ENCODE results near the gene SSC4D. TPM values are rescaled to one million over a fixed set of nuclear protein-coding genes. Genes with fewer than 3 reads are reported as not detected.
"Not testable (repeated sequence)": the region's sequence is repeated elsewhere in the genome, so short reads cannot be mapped to it uniquely, and the experiment has no call there.

The SSC4D gene
- total RNA-seq = 1 to 10 TPM in 1 of 9 donors, under 1 TPM in 8; 0.23 to 1.2 (median 0.67) TPM
- 1 to 10 TPM; 1.1 to 1.6 TPM for polyA plus RNA-seq
- long read RNA-seq, donor 1, partial matches to known transcripts = 0 of 3 reads
- long read RNA-seq, donor 1, other reads (novel, unspliced or antisense) = 3 of 3 reads
- long read RNA-seq, donor 2, partial matches to known transcripts = 0 of 1 reads
- long read RNA-seq, donor 2, other reads (novel, unspliced or antisense) = 1 of 1 reads
- long read RNA-seq, donor 3, partial matches to known transcripts = 3 of 4 reads
- long read RNA-seq, donor 3, other reads (novel, unspliced or antisense) = 1 of 4 reads

GRCh38 chr7:76409537-76409936 lies at the start of gene SSC4D:
SSC4D (minus strand) TSS chr7:76409697; CDS start chr7:76404439, 5,258 bp downstream.
- no peak within 1 kb of the TSS for H3K27ac ChIP-seq
- H3K27me3 ChIP-seq = peaks cover 0 to 6% (median 0%) of the 10 kb centered on the region in 9 donors
- H3K9me3 ChIP-seq = no peaks in the 10 kb centered on the region
- DNase-seq = no peak
- H3K4me1 ChIP-seq = no peaks in the 10 kb centered on the region
- WGBS, 4 donors = 40 to 77% (median 60%) methylated on average over 6 of the region's 6 CpGs
- H3K36me3 ChIP-seq = no peaks in the 10 kb centered on the region
- no peak within 1 kb of the TSS for H3K4me3 ChIP-seq
- TF ChIP-seq POLR2A (IDR thresholded peaks at IDR 0.05) (no peak), CTCF (IDR thresholded peaks at IDR 0.05) (no peak)
- intact Hi-C loops (cut with DNase I) = no loop called here
- ATAC-seq = no peak

GRCh38 chr7:76458504-76458903 lies 49.0 kb upstream of the SSC4D start:
- H3K36me3 ChIP-seq; H3K27me3 ChIP-seq; H3K4me3 ChIP-seq; H3K4me1 ChIP-seq; intact Hi-C loops (cut with DNase I); H3K27ac ChIP-seq; H3K9me3 ChIP-seq; DNase-seq; ATAC-seq: not testable (repeated sequence)
- 28 to 49% (median 45%) methylated on average over 1 to 2 of the region's 4 CpGs for WGBS, 4 donors

- WGBS, 4 donors = 70% methylated on average over 2 of the region's 4 CpGs; no CpG with 5 or more reads in 3 of the 4 donors
- ATAC-seq; intact Hi-C loops (cut with DNase I); H3K9me3 ChIP-seq; H3K36me3 ChIP-seq; H3K27me3 ChIP-seq; H3K4me1 ChIP-seq; H3K4me3 ChIP-seq; H3K27ac ChIP-seq; DNase-seq: not testable (repeated sequence)
Measured at GRCh38 chr7:76457017-76457416, 47.5 kb upstream of the SSC4D start.

DNA sequence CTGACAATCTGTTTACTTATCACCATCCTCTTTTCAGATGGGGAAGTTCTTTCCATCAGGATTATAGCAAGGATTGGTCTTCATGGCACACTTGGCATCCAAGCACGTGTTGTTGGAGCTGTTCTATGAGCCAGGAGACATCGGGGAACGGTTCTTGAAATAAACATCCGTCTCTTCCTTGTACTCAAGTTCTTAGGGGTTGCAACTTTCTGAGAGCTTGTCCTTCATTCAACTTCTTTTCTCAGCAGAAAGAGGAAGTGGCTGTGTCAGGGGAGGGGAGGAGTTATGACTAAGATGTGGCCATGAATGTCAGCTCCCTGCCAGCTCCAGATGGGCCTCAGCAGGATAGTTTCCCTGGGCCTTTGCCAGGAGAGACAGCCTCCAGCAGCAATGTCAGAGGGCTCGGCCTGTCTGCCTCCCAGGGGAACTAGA lies 36.1 kb upstream of the SSC4D start:
- intact Hi-C loops (cut with DNase I); H3K36me3 ChIP-seq; H3K27me3 ChIP-seq; H3K4me3 ChIP-seq; H3K9me3 ChIP-seq: not testable (repeated sequence)
- ATAC-seq = peak; percentile 91 to 95 (median 95)
- peak in 1 of 5 donors; percentile 77 for DNase-seq
- peaks cover 0 to 10% (median 3%) of the 10 kb centered on the region in 12 donors for H3K4me1 ChIP-seq
- WGBS, 4 donors = 3 to 18% (median 10%) methylated on average over 4 of the region's 5 CpGs
- H3K27ac ChIP-seq = peak overlapping the region in 9 of 12 donors; percentile 40 to 79 (median 56)

DNA sequence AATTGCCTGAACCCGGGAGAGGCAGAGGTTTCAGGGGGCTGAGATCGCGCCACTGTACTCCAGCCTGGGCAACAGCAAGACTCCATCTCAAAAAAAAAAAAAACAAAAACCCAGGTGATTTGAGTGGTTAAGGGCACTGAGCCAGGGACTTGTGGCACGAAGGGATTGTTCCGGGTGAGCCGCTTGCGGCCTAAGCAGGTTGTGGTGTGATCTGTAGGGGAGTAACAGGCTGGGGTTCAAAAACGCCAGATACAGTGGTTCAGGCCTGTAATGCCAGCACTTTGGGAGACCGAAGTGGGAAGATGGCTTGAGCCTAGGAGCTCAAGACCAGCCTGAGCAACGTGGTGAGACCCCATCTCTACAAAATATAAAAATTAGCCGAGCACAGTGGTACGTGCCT lies 34.3 kb upstream of the SSC4D start:
- H3K9me3 ChIP-seq; H3K27me3 ChIP-seq; ATAC-seq; DNase-seq; intact Hi-C loops (cut with DNase I); H3K27ac ChIP-seq; H3K4me3 ChIP-seq; H3K36me3 ChIP-seq: not testable (repeated sequence)
- H3K4me1 ChIP-seq = peaks cover 0 to 10% (median 3%) of the 10 kb centered on the region in 12 donors
- 88 to 91% (median 89%) methylated on average over 3 to 11 of the region's 12 CpGs for WGBS, 4 donors

DNA sequence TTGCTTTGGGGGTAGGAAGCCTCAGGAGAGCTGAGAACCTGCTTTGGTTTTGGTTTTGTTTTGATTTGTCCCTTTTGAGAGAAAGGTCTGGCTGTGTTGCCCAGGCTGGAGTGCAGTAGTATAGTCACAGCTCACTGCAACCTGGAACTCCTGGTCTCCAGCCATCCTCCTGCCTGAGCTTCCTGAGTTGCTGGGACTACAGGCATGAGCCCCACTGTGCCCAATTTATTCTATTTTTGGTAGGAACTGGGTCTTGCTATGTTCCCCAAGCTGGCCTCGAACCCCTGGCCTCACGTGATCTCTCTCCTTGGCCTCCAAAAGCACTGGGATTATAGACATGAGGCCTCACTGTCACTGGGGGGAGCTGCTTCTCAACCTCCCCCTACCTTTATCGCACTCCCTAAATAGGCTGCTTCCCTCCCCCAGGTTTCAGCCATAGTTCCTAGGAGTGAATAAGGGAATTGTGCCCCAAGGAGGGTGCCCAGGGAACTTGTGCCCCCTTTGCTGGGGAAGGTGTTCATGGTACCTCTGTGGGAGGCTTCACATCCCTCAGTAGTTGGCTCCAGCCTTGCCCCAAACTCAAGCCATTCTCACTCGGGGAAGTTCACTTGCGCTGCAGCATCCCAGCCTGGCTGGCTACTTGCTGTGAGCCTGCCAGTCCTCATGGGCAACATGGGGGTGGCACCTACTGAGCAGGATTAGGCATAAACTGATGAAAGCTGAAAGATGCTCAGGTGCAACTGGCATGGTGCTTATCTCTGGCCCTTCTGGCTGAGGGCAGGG lies 33.4 kb upstream of the SSC4D start:
- ATAC-seq; intact Hi-C loops (cut with DNase I): not testable (repeated sequence)
- peaks cover 0 to 10% (median 3%) of the 10 kb centered on the region in 12 donors for H3K4me1 ChIP-seq

DNA sequence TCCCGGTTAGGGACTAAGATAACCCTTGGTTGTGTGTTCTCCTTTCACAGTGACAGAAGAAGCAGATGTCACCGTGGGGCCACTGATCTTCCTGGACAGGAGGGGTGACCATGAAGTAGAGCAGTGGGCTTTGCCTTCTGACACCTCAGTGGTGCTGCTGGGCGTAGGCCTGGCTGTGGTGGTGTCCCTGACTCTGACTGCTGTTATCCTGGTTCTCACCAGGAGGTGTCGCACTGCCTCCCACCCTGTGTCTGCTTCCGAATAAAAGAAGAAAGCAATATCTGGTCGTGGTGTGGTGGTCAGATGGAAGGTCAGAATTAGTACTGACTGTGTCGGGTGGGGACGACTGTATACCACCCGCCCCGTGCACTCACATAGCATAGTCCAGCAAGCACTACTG lies 32.3 kb upstream of the SSC4D start:
- H3K9me3 ChIP-seq; intact Hi-C loops (cut with DNase I); H3K27ac ChIP-seq; DNase-seq; H3K36me3 ChIP-seq; H3K4me3 ChIP-seq; H3K27me3 ChIP-seq: not testable (repeated sequence)
- H3K4me1 ChIP-seq = peaks cover 0 to 10% (median 3%) of the 10 kb centered on the region in 12 donors
- WGBS, 4 donors = 60 to 83% (median 68%) methylated on average over 1 to 2 of the region's 10 CpGs
- ATAC-seq = peak in 3 of 4 donors; percentile 40 to 50 (median 48)

More for the DNA sequence above, 33.4 kb upstream of the SSC4D start:
- WGBS, 4 donors = 96 to 100% (median 98%) methylated on average over 2 to 5 of the region's 5 CpGs
- H3K27me3 ChIP-seq, H3K27ac ChIP-seq, H3K4me3 ChIP-seq, H3K9me3 ChIP-seq, DNase-seq, H3K36me3 ChIP-seq: not testable (repeated sequence)

- H3K27me3 ChIP-seq; H3K27ac ChIP-seq; H3K4me3 ChIP-seq; H3K9me3 ChIP-seq; DNase-seq; H3K4me1 ChIP-seq; ATAC-seq; H3K36me3 ChIP-seq; intact Hi-C loops (cut with DNase I): not testable (repeated sequence)
- WGBS, 4 donors = 78 to 100% (median 90%) methylated on average over 3 to 4 of the region's 4 CpGs
Measured at GRCh38 chr7:76440404-76440803, 30.9 kb upstream of the SSC4D start.

- H3K27me3 ChIP-seq; DNase-seq; H3K36me3 ChIP-seq; H3K27ac ChIP-seq; intact Hi-C loops (cut with DNase I); H3K9me3 ChIP-seq; H3K4me1 ChIP-seq; H3K4me3 ChIP-seq: not testable (repeated sequence)
- WGBS, 4 donors = 67 to 100% (median 96%) methylated on average over 1 to 4 of the region's 7 CpGs
- ATAC-seq = peak in 1 of 4 donors; percentile 42
Measured at GRCh38 chr7:76439120-76439888, 29.8 kb upstream of the SSC4D start.
